Activated gamma-delta T cell (primary cell): ENCODE measurements around the gene NCAN.
"Not testable (repeated sequence)": the region's sequence is repeated elsewhere in the genome, so short reads cannot be mapped to it uniquely, and the experiment has no call there.

Source experiments
- DNase-seq: peaks from one replicate; lab custom pipeline; 2025; lab: John Stamatoyannopoulos, UW

Gene NCAN

GRCh38 chr19:19193926-19194325 is 17.8 kb upstream of the NCAN start:
- no peak for DNase-seq

GRCh38 chr19:19201697-19202630 is 9.8 kb upstream of the NCAN start:
- no peak for DNase-seq

GRCh38 chr19:19202707-19203011 is 9.1 kb upstream of the NCAN start:
- DNase-seq: no peak

GRCh38 chr19:19203012-19203856 is 8.5 kb upstream of the NCAN start, which contains the start of gene NR2C2AP:
Gene NR2C2AP, minus strand, starts transcription at chr19:19203414. Its CDS starts 354 bp downstream, at chr19:19203060.
- peak; percentile 78 for DNase-seq

GRCh38 chr19:19204181-19204580 is 7.6 kb upstream of the NCAN start:
- DNase-seq: no peak

- no peak for DNase-seq
These were observed 6.0 kb upstream of the NCAN start for GRCh38 chr19:19205416-19206410.

- DNase-seq: no peak
These were observed 4.8 kb upstream of the NCAN start for GRCh38 chr19:19206938-19207337.

GRCh38 chr19:19207637-19208572 is 3.9 kb upstream of the NCAN start:
- DNase-seq: no peak

GRCh38 chr19:19209372-19209771 is 2.4 kb upstream of the NCAN start:
- DNase-seq: no peak

GRCh38 chr19:19212916-19213315 is 1.2 kb downstream of the NCAN start:
- no peak for DNase-seq

- DNase-seq: no peak
These were observed 1.8 kb downstream of the NCAN start for GRCh38 chr19:19213426-19214158.

- DNase-seq: no peak
These were observed 2.4 kb downstream of the NCAN start for GRCh38 chr19:19214159-19214490.

GRCh38 chr19:19214892-19215291 is 3.1 kb downstream of the NCAN start:
- DNase-seq: no peak

GRCh38 chr19:19215792-19216191 is 4.0 kb downstream of the NCAN start:
- DNase-seq: no peak

- no peak for DNase-seq
These were observed 5.3 kb downstream of the NCAN start for GRCh38 chr19:19217099-19217498.

GRCh38 chr19:19218911-19219310 is 7.2 kb downstream of the NCAN start:
- DNase-seq: no peak

GRCh38 chr19:19221000-19221399 is 9.2 kb downstream of the NCAN start:
- DNase-seq: not testable (repeated sequence)

- no peak for DNase-seq
These were observed 11.3 kb downstream of the NCAN start for GRCh38 chr19:19223060-19223459.

- DNase-seq: no peak
These were observed 11.9 kb downstream of the NCAN start for GRCh38 chr19:19223636-19224035.
